ENCODE measurements around the gene CLBA1.
"Not testable (repeated sequence)": the region's sequence is repeated elsewhere in the genome, so short reads cannot be mapped to it uniquely, and the experiment has no call there.

CLBA1 gene

DNA sequence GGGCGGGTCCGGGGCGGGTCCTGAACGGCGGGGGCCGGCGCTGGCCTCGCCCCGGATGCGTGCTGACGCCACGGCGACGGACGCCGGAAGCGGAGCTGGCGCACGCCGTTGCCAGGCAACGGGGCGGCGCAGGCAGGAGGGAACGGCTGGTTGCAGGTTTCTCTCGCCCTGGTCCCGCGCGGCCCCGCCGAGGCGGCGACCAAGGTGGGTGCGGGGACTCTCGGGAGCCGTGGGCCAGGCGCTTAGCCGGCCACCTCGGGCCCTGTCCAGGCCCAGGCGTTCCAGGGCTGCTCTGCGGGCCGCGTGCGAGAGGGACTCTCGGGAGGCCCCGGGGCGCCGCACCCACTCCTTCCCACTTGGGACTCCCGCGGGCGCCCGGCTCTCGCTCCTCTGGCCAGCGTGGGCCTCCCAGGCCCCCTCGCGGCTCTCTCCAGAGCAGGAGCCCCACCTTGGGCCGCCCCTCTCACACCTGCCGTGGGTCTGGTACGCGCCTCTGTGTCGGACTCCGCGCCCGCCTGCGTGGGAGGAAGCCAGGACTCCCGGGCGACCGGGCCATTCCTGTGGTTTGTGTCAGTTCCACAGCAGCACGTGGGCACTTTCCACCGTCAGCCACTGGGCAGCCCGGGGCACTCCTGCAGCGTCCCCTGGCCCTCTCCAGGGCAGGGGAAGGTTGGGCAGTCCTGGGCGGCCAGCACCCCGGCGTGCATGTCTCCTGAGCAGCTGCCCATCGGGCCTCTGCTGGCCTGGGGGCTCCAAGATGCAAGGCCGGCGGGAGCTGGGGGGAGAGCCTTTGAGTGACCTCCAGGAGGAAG, at the start of gene CLBA1:
CLBA1 (plus strand) TSS at position 114 of the 812 bp plus-strand sequence; CDS start at position 758, 644 bp downstream.
- DNase-seq = peak; percentile 90

- no peak for DNase-seq
Measured at GRCh38 chr14:104935955-104936354, 49.6 kb upstream of the CLBA1 start.

DNA sequence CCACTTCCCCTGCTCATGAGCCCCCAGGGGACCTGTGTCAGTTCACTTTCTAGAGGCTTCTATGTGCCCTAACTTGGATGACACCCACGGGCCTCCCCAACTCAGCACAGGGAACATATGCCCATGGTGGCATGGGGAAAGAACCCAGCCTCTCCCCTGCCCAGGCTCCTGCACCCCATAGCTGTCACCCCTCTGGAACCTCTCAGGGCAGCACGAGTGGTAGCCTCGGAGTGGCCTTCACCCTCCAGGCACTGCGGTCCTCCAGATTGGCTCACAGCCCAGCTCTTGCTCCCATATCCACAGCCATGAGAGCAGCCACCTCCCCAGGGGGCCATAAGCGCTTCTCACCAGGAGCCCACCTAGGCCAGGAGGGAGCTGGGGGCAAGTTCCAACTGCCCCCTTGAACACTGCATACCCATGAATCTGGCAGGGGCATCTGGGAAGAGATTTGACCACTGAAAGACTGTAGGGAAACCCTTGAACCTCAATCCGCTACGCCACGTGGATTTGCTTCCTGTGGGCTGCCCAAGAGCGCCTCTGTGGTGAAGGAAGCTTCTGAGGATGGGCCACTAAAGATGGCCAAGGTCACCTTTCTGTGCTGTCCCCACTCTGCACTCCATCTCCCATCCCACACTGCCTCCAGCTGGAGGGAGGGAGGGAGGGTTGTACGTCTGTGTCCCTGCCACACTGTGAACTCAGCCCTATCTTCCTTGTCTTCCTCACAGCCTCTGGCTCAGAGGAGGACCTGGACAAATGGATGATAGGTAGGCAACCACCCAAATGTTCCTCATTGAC, 49.0 kb upstream of the CLBA1 start:
- DNase-seq = no peak

- no peak for DNase-seq
Measured at GRCh38 chr14:104937161-104937560, 48.4 kb upstream of the CLBA1 start.

DNA sequence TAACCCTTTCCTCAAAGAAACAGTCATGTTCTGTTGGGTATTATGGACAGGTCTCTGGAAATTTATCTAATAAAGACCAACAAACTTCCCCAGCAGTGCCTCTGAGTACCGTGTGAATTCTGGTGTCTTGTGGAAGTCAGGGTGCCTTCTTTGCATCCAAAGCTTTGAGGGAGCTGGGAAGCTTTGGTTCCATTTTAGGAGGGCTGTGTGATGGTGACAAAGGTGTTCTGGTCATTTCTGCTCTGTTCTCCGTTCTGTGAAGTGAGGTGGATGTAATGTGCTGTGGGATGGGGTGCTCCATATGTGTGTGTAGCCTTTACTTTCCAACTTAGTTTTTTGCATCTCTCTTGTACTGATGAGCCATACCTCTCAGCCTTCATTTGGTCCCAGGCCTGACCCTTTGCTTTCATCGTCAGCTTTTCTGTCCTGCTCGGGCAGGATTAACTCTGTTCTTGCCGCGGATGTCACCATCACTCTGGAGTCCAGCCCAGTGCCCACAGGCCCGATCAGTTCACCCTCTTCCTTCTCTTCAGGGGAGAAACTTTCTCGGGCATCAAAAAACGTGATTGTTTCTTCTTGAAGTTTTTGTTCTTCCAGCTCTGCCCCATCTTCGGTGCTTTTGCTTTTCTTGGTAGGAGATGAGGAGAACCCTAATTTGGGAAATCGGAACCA, 47.8 kb upstream of the CLBA1 start:
- no peak for DNase-seq

DNA sequence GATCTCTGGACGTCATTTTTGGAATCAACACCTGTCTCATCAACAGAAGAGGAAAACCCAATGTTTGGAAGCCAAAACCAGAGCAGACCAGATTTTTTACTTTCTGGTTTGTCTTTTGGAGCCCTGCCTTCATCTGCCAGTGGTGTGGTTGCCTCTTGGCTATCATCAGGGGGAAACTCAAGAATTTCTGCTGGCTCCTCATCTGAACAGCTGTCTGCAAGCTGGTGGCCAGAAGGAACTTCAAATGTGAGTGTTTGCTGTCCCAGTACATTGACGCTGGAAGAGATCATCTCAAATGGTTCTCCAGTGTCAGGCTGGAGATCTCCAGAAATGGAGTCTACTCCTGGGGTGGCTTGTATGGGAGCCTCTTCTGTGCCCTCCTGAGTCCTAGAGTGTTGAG, 47.2 kb upstream of the CLBA1 start:
- no peak for DNase-seq

DNA sequence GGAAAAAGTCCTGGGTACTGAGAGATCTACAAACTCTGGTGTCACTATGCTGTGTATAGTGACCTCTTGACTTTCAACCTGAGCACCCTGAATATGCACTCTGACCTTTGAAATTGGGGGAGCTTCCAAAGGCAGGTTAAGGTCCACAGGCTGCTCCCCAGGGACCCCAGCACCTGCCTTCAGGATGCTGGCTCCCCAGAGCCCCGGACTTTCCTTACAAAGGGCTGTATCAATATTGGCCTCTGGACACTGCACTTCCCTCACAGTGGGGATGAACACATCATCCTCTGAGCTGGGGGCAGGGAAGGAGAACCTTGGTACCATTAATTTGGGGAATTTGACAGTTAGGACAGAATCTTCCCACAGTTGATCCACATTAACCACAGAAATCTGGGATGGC, 46.6 kb upstream of the CLBA1 start:
- no peak for DNase-seq

- no peak for DNase-seq
Measured at GRCh38 chr14:104939666-104940410, 45.8 kb upstream of the CLBA1 start.

GRCh38 chr14:104940526-104941150, 45.0 kb upstream of the CLBA1 start:
- no peak for DNase-seq

- DNase-seq = no peak
Measured at GRCh38 chr14:104941508-104942365, 43.9 kb upstream of the CLBA1 start.

- DNase-seq = no peak
Measured at GRCh38 chr14:104942586-104942985, 43.0 kb upstream of the CLBA1 start.

GRCh38 chr14:104943216-104944015, 42.2 kb upstream of the CLBA1 start:
- DNase-seq = not testable (repeated sequence)

DNA sequence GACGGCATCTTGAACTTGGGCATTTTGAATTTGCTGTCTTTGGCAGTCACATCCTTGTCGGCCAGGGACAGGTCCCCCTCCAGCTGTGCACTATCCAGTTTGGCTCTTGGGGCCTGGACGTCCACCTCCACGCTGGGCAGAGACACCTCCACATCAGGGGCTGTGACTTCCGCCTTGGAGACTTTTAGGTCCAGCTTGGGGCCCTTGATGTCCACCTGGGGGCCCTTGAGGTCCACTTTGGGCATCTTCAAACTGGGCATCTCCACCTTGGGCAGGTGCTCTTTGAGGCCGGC, 41.6 kb upstream of the CLBA1 start:
- not testable (repeated sequence) for DNase-seq

DNA sequence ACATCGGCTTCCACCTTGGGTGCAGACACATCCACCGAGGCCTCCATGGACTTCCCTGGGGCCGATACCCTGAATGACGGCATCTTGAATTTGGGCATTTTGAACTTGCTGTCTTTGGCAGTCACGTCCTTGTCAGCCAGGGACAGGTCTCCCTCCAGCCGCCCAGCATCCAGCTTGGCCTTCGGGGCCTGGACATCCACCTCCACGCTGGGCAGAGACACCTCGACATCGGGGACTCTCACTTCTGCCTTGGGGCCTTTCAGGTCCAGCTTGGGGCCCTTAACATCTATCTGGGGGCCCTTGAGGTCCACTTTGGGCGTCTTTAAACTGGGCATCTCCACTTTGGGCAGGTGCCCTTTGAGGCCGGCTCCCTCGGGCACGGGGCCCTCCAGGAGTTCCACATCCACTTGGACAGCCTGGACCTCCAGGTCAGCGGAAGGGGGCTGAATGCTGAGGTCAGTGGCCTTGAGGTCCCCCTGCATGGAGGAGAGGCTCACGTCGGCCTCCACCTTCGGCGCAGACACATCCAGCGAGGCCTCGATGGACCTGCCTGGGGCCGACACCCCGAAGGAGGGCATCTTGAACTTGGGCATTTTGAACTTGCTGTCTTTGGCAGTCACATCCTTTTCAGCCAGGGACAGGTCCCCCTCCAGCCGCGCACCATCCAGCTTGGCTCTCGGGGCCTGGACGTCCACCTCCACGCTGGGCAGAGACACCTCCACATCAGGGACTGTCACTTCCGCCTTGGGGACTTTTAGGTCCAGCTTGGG, 41.0 kb upstream of the CLBA1 start:
- not testable (repeated sequence) for DNase-seq

DNA sequence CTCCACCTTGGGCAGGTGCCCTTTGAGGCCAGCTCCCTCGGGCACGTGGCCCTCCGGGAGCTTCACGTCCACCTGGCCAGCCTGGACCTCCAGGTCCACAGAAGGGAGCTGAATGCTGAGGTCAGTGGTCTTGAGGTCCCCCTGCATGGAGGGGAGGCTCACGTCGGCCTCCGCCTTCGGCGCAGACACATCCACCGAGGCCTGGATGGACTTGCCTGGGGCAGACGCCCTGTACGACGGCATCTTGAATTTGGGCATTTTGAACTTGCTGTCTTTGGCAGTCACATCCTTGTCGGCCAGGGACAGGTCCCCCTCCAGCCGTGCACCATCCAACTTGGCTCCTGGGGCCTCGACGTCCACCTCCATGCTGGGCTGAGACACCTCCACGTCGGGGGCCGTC, 40.3 kb upstream of the CLBA1 start:
- not testable (repeated sequence) for DNase-seq

DNA sequence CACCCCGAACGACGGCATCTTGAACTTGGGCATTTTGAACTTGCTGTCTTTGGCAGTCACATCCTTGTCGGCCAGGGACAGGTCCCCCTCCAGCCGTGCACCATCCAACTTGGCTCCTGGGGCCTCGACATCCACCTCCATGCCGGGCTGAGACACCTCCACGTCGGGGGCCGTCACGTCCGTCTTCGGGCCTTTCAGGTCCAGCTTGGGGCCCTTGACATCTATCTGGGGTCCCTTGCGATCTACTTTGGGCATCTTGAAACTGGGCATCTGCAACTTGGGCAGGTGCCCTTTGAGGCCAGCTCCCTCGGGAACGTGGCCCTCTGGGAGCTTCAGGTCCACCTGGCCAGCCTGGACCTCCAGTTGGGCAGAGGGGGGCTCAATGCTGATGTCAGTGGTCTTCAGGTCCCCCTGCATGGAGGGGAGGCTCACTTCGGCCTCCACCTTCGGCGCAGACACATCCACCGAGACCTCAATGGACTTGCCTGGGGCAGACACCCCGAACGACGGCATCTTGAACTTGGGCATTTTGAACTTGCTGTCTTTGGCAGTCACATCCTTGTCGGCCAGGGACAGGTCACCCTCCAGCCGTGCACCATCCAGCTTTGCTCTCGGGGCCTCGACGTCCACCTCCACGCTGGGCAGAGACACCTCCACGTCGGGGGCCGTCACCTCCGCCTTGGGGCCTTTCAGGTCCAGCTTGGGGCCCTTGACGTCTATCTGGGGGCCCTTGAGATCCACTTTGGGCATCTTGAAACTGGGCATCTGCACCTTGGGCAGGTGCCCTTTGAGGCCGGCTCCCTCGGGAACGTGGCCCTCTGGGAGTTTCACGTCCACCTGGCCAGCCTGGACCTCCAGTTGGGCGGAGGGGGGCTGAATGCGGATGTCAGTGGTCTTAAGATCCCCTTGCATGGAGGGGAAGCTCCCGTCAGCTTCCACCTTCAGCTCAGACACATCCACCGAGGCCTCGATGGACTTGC, 39.3 kb upstream of the CLBA1 start:
- not testable (repeated sequence) for DNase-seq

DNA sequence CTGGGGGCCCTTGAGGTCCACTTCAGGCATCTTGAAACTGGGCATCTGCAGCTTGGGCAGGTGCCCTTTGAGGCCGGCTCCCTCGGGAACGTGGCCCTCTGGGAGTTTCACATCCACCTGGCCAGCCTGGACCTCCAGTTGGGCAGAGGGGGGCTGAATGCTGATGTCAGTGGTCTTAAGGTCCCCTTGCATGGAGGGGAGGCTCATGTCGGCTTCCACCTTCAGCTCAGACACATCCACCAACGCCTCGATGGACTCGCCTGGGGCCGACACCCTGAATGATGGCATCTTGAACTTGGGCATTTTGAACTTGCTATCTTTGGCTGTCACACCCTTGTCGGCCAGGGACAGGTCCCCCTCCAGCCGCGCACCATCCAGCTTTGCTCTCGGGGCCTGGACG, 38.4 kb upstream of the CLBA1 start:
- not testable (repeated sequence) for DNase-seq

Measured in stimulated activated CD4-positive, alpha-beta T cell treated with anti-CD3 and anti-CD28 coated beads, Interleukin-15, amount 100 ng/mL, for 24 hours (primary cell).